Measurements from ENCODE around the gene ANGPTL2.

- no peak for TF ChIP-seq CTCF (IDR thresholded peaks at IDR 0.05)
- no peak for TF ChIP-seq POLR2A (IDR thresholded peaks at IDR 0.05)
Observed at GRCh38 chr9:127078988-127079387, 43.4 kb downstream of the ANGPTL2 start.

Measured in uterus (tissue), 2 donors.